Body of pancreas (tissue), 4 donors: ENCODE measurements around the gene PKD1L1. TPM values are rescaled to one million over a fixed set of nuclear protein-coding genes. Genes with fewer than 3 reads are reported as not detected.

Experiments
- ATAC-seq: fragments of 150-250 bp; one replicate; pipeline ENCODE4 v1.9.1; 2016
- DNase-seq, 4 donors: peaks; one replicate each; pipeline ENCODE4 v3.0.0-alpha.2; 2019
- H3K27ac ChIP-seq, 4 donors: fragments of 200-600 bp; sonication (generic); 1 replicate in 3 of 4; 2 replicates in 1 of 4; pipeline versions ENCODE4 v1.5.1 to v1.6.1; 2016 to 2019; ENCODE audit warnings: mild to moderate bottlenecking in 1 of 4, mixed read lengths in 1 of 4, moderate library complexity in 1 of 4
- H3K27me3 ChIP-seq, 2 donors: fragments of 200-600 bp; sonication (generic); one replicate each; pipeline ENCODE4 v1.6.0; 2016; ENCODE audit warnings: mild to moderate bottlenecking in 1 of 2
- H3K36me3 ChIP-seq, 2 donors: fragments of 200-600 bp; sonication (generic); replicated peaks in 1 of 2; 2 replicates each; pipeline ENCODE4 v1.5.1; 2016; ENCODE audit warnings: low read depth in 2 of 2; ENCODE audit not compliant: insufficient read depth in 1 of 2
- H3K4me1 ChIP-seq: fragments of 200-600 bp; sonication (generic); one replicate; pipeline ENCODE4 v1.6.0; 2016
- H3K4me3 ChIP-seq, 2 donors: fragments of 200-600 bp; sonication (generic); 1 replicate in 1 of 2; 2 replicates in 1 of 2; pipeline ENCODE4 v1.5.1; 2016 to 2019
- H3K9me3 ChIP-seq, 3 donors: fragments of 200-600 bp; sonication (generic); 1 replicate in 2 of 3; 2 replicates in 1 of 3; pipeline ENCODE4 v1.5.1; 2016
- POLR2A ChIP-seq, 3 donors: fragments of 450-650 bp; IDR thresholded peaks; one replicate each; pipeline ENCODE4 v1.6.1; 2016; ENCODE audit warnings: antibody characterized with exemption in 3 of 3, mild to moderate bottlenecking in 2 of 3
- WGBS, 2 donors: methylation state at CpG; one replicate each; pipeline ENCODE4 v1.1.5; 2017; 5-methylcytosine and 5-hydroxymethylcytosine counted together
- intact Hi-C: fragments of 100-400 bp; cut with DNase I; formaldehyde crosslinking; loops from one replicate; pipeline ENCODE4 v1.15.1; 2023
- total RNA-seq, 2 donors: library from RNA; depleted of rRNA; stranded (reverse); fragments of >200 nt; gene quantifications; one replicate each; pipeline ENCODE4 v1.1.0, GENCODE V29; 2016
- TF ChIP-seq, protein P1 (sequence below), 7 experiments: fragments of 450-650 bp in 4 of 7; fragments of 200-600 bp in 3 of 7; sonication (generic) in 3 of 7; IDR thresholded peaks; one replicate each; pipeline ENCODE4 v1.5.1; 2016 to 2019; ENCODE audit warnings: antibody characterized with exemption in 7 of 7

PKD1L1 gene
- total RNA-seq, 2 donors from 2014 or later, result 0.26 to 4.0 TPM

DNA sequence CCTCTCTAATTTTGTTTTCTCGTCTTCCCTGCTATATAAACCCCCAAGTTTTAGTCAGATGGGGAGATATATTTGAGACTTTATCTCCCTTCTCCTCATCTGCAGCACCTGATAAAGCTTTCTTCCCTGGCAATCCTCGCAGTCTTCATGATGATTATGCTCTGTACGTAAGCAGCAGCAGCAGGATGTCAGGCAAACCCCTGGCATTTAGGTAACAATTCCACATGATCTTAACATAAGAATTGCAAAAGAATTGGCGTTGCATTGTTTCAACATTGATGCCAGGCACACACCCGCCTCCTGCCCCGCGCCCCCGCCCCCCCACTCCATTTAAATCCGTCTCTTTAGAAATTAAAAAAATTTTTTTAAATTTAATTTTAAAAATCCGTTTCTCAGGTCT lies 6.1 kb downstream of the PKD1L1 start:
- no peak overlapping the region for H3K4me3 ChIP-seq
- H3K4me1 ChIP-seq, result no peaks in the 10 kb centered on the region
- peak overlapping the region in 1 of 4 donors; percentile 9 for H3K27ac ChIP-seq
- H3K36me3 ChIP-seq, result no peaks in the 10 kb centered on the region
- DNase-seq (no peak), ATAC-seq (no peak)
- no peaks in the 10 kb centered on the region for H3K27me3 ChIP-seq
- TF ChIP-seq, protein P1, sequence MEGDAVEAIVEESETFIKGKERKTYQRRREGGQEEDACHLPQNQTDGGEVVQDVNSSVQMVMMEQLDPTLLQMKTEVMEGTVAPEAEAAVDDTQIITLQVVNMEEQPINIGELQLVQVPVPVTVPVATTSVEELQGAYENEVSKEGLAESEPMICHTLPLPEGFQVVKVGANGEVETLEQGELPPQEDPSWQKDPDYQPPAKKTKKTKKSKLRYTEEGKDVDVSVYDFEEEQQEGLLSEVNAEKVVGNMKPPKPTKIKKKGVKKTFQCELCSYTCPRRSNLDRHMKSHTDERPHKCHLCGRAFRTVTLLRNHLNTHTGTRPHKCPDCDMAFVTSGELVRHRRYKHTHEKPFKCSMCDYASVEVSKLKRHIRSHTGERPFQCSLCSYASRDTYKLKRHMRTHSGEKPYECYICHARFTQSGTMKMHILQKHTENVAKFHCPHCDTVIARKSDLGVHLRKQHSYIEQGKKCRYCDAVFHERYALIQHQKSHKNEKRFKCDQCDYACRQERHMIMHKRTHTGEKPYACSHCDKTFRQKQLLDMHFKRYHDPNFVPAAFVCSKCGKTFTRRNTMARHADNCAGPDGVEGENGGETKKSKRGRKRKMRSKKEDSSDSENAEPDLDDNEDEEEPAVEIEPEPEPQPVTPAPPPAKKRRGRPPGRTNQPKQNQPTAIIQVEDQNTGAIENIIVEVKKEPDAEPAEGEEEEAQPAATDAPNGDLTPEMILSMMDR (IDR thresholded peaks at IDR 0.05), result no peak
- TF ChIP-seq POLR2A (IDR thresholded peaks at IDR 0.05), result no peak
- WGBS, 2 donors, result 70% methylated on average over 10 of the region's 10 CpGs
- intact Hi-C loops, result loop anchor here (5.0 kb wide), 1 partner anchor 215 kb away; no protein-coding TSS in a partner anchor
- H3K9me3 ChIP-seq, result no peaks in the 10 kb centered on the region

DNA sequence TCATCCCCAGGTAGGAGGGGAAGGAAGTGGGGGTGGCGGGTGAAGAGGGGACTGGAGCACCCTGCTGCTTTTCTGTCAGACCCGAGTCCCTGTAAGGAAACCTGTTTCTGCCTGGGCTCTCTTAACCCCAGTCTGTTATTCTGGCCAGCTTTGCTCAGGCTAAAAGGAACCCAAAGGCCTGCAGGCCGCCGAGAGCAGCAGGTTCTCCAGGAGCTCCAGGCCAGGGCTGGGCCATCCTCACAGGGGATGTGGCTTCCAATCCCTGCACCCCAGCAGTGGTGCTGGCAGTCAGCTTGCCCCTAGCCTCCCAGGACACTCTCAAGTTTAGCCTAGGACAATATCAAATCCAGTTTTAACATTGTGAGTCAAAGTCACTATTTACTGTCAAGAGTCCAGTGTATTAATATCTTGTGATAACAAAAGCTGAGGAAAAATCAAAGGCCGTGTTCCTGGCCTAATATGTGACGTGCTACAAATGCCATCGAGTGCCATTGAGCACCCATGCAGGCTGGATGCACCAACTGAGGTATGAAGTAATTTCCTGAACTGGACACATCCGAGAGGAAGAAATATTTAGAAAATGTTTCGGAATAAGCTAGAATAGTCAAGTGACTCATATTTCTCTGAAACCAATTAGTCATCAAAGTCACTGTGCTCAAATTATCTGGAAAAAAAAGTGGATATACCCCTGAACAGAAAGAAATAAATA lies 7.0 kb downstream of the PKD1L1 start:
- no peaks in the 10 kb centered on the region for H3K27me3 ChIP-seq
- intact Hi-C loops, result loop anchor here (5.0 kb wide), 1 partner anchor 216 kb away; no protein-coding TSS in a partner anchor
- H3K27ac ChIP-seq, result peak overlapping the region in 3 of 4 donors; percentile 5 to 63 (median 13)
- DNase-seq (peak in 1 of 4 donors; percentile 45), ATAC-seq (peak; percentile 57)
- H3K4me1 ChIP-seq, result no peaks in the 10 kb centered on the region
- WGBS, 2 donors, result 67 to 76% methylated on average over 9 of the region's 9 CpGs
- TF ChIP-seq POLR2A (IDR thresholded peaks at IDR 0.05), result no peak
- TF ChIP-seq, protein P1 (IDR thresholded peaks at IDR 0.05), result no peak
- no peaks in the 10 kb centered on the region for H3K36me3 ChIP-seq
- H3K4me3 ChIP-seq, result no peak overlapping the region
- H3K9me3 ChIP-seq, result no peaks in the 10 kb centered on the region

DNA sequence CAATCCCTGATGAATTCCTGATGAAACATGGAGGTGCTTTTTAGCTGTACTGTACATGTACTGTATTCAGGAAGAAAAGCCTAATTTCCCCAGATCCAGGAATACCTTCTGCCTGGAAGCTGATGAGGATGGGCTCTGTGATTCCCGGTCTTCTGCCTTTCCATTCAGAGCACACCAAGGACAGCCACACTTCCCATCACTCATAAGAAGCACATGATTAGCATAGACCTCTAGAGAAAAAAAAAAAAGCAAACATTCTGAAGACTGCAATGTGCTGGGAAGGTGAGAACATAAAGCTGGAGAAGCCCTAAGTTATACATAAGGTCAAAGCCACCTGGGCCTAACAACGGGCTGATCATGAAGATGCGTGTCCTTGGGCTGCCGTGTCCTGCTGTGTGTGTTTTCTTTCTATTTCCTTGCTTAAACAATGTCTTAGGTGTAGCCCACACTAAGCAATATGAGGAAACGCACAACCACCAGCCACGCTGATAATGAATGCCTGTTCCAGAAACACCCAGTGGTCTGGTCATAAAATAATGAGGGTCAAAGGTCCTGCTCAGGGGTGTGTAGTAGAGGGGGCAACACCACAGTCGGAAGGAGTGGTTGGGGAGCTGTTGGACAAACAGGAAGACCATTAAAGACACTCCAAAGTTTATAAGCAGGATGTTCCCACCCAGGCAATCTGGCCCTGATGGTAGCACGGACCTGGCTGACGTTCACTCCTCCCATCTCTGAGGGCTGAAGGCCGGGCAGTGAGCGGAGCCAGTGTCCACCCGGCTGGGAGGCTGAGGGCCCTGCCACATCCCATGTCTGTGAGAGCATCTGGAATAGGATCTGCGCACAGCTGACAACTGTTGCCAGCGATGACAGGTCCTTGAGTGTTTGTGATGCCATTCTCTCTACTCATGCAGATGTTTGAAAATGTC lies 7.9 kb downstream of the PKD1L1 start:
- H3K36me3 ChIP-seq, result no peaks in the 10 kb centered on the region
- no peak overlapping the region for H3K4me3 ChIP-seq
- ATAC-seq (peak; percentile 31), DNase-seq (no peak)
- TF ChIP-seq, protein P1 (IDR thresholded peaks at IDR 0.05), result no peak
- TF ChIP-seq POLR2A (IDR thresholded peaks at IDR 0.05), result no peak
- no peaks in the 10 kb centered on the region for H3K9me3 ChIP-seq
- intact Hi-C loops, result loop anchor here (5.0 kb wide), 1 partner anchor 217 kb away; no protein-coding TSS in a partner anchor
- H3K4me1 ChIP-seq, result no peaks in the 10 kb centered on the region
- no peaks in the 10 kb centered on the region for H3K27me3 ChIP-seq
- peak overlapping the region in 2 of 4 donors; percentile 5 to 13 for H3K27ac ChIP-seq
- 76 to 82% methylated on average over 14 of the region's 14 CpGs for WGBS, 2 donors

DNA sequence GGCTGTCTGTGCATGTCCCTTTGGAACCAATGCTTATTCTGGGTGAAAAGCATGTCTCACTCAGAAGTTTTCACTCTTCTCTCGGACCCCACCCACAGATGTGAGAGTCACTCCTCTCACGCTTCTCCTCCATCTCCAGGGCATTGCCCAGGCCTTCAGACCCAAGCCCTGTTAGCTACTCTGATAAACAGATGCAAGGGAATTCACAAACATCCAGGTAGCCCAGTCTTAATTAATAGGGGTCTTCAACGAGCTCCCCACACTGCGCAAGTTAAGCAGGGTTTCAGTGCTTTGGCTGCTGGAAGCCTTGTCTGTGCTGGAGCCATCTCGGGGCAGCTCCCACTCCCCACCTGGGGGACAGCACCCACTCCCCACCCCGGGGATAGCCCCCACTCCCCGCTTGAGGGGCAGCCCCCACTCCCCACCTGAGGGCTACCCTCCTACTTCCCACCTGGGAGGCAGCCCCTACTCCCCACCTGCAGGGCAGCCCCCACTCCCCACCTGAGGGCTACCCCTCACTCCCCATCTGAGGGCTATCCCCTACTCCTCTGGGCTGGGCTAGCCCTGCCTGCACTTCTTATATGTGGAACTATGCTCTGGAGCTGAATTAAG lies 8.7 kb downstream of the PKD1L1 start:
- no peak overlapping the region for H3K27ac ChIP-seq

More for the DNA sequence above, 8.7 kb downstream of the PKD1L1 start:
- H3K36me3 ChIP-seq, result no peaks in the 10 kb centered on the region
- 76 to 80% methylated on average over 6 to 7 of the region's 7 CpGs for WGBS, 2 donors
- TF ChIP-seq, protein P1 (IDR thresholded peaks at IDR 0.05), result no peak
- no peak for TF ChIP-seq POLR2A (IDR thresholded peaks at IDR 0.05)
- no peak for ATAC-seq
- no peaks in the 10 kb centered on the region for H3K9me3 ChIP-seq
- intact Hi-C loops, result loop anchor here (5.0 kb wide), 1 partner anchor 218 kb away; no protein-coding TSS in a partner anchor
- H3K4me1 ChIP-seq, result no peaks in the 10 kb centered on the region
- H3K4me3 ChIP-seq, result no peak overlapping the region
- DNase-seq, result no peak
- H3K27me3 ChIP-seq, result no peaks in the 10 kb centered on the region
